Gastroesophageal sphincter (tissue), 4 donors: ENCODE data around the gene CSAD. TPM values are rescaled to one million over a fixed set of nuclear protein-coding genes. Genes with fewer than 3 reads are reported as not detected.

ENCODE experiments used
- ATAC-seq: fragments of 150-250 bp; one replicate; pipeline ENCODE4 v1.9.1; 2016; ENCODE audit warnings: mild to moderate bottlenecking, moderate library complexity
- H3K27ac ChIP-seq, 4 donors: fragments of 200-600 bp; sonication (generic) in 3 of 4; 1 replicate in 3 of 4; 2 replicates in 1 of 4; pipeline ENCODE4 v1.5.1; 2016 to 2019
- H3K27me3 ChIP-seq: fragments of 200-600 bp; sonication (generic); one replicate; pipeline ENCODE4 v1.5.1; 2019
- H3K36me3 ChIP-seq, 2 donors: fragments of 200-600 bp; sonication (generic); one replicate each; pipeline ENCODE4 v1.5.1; 2019; ENCODE audit warnings: control low read depth in 1 of 2
- H3K4me1 ChIP-seq, 3 donors: fragments of 200-600 bp; sonication (generic); 1 replicate in 2 of 3; 2 replicates in 1 of 3; pipeline ENCODE4 v1.5.1; 2016 to 2019; ENCODE audit warnings: control low read depth in 2 of 3
- H3K4me3 ChIP-seq, 2 donors: fragments of 200-600 bp; sonication (generic); one replicate each; pipeline ENCODE4 v1.5.1; 2019; ENCODE audit warnings: mild to moderate bottlenecking in 1 of 2, moderate library complexity in 1 of 2
- H3K9me3 ChIP-seq, 3 donors: fragments of 200-600 bp; sonication (generic); one replicate each; pipeline ENCODE4 v1.5.1; 2017 to 2019; ENCODE audit warnings: control low read depth in 2 of 3
- EP300 ChIP-seq: sonication (generic); formaldehyde crosslinking; IDR thresholded peaks from one replicate; pipeline ENCODE4 v1.6.1; 2017; ENCODE audit warnings: antibody characterized with exemption, mild to moderate bottlenecking
- POLR2A ChIP-seq, 2 donors: fragments of 450-650 bp; IDR thresholded peaks; one replicate each; pipeline ENCODE4 v1.6.1; 2017; ENCODE audit warnings: antibody characterized with exemption in 2 of 2, mild to moderate bottlenecking in 2 of 2, moderate library complexity in 1 of 2
- POLR2AphosphoS5 ChIP-seq: sonication (generic); formaldehyde crosslinking; IDR thresholded peaks from one replicate; pipeline ENCODE4 v1.6.1; 2017; ENCODE audit warnings: antibody characterized with exemption
- WGBS, 2 donors: methylation state at CpG; one replicate each; pipeline ENCODE4 v1.1.5; 2018; ENCODE audit warnings: low coverage in 1 of 2; 5-methylcytosine and 5-hydroxymethylcytosine counted together
- total RNA-seq, 4 donors: library from RNA; depleted of rRNA; stranded (reverse); fragments of >200 nt; gene quantifications; one replicate each; pipeline ENCODE4 v1.1.0, GENCODE V29; 2016
- TF ChIP-seq, protein P1 (sequence below), 4 experiments: fragments of 200-600 bp in 2 of 4; fragments of 450-650 bp in 2 of 4; sonication (generic) in 1 of 4; IDR thresholded peaks; one replicate each; pipeline ENCODE4 v1.5.1; 2017 to 2019; ENCODE audit warnings: antibody characterized with exemption in 4 of 4, mild to moderate bottlenecking in 2 of 4, moderate library complexity in 2 of 4

Gene CSAD
- total RNA-seq, 4 donors from 2014 or later: 11.3 to 47.5 (median 24.1) TPM

DNA sequence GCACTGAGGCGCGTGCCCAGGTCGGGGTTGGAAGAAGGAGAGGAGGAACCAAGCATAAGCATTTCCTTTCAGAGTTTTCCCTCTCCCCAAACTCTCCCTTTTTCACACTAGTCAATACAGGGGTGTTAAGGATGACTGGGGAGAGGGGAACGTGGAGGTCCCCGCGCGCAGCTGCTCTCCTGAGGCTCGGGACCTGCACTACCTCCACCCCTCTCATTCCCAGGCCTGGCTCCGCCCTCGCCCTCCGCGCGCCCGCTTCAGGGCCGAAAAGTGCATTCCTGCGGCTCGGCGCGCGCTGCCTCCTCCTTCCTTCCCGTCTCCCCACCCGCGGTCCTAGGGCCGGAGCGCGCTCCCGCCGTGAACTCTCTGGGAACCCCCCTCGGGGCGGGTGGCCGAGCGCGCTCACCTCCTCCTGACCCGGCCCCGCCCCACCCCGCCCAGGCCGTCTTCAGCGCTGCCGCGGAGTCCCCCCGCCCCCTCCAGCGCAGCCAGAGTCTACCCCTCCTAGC is 40.0 kb upstream of the CSAD start:
- ATAC-seq: peak; percentile 85
- Histone ChIP-seq H3K27me3 (no peaks in the 10 kb centered on the region), H3K4me1 (peaks cover 0 to 97% (median 64%) of the 10 kb centered on the region in 3 donors), H3K27ac (peak overlapping the region; percentile 89 to 99 (median 96)), H3K9me3 (no peaks in the 10 kb centered on the region), H3K36me3 (peaks cover 0 to 12% of the 10 kb centered on the region in 2 donors), H3K4me3 (peak overlapping the region; percentile 62 to 71)
- TF ChIP-seq, protein P1, sequence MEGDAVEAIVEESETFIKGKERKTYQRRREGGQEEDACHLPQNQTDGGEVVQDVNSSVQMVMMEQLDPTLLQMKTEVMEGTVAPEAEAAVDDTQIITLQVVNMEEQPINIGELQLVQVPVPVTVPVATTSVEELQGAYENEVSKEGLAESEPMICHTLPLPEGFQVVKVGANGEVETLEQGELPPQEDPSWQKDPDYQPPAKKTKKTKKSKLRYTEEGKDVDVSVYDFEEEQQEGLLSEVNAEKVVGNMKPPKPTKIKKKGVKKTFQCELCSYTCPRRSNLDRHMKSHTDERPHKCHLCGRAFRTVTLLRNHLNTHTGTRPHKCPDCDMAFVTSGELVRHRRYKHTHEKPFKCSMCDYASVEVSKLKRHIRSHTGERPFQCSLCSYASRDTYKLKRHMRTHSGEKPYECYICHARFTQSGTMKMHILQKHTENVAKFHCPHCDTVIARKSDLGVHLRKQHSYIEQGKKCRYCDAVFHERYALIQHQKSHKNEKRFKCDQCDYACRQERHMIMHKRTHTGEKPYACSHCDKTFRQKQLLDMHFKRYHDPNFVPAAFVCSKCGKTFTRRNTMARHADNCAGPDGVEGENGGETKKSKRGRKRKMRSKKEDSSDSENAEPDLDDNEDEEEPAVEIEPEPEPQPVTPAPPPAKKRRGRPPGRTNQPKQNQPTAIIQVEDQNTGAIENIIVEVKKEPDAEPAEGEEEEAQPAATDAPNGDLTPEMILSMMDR (IDR thresholded peaks at IDR 0.05): no peak
- TF ChIP-seq POLR2A (IDR thresholded peaks at IDR 0.05) (no peak), POLR2AphosphoS5 (peak; percentile 51), EP300 (no peak)
- 0% methylated on average over 4 of the region's 42 CpGs; no CpG with 5 or more reads in 1 of the 2 donors for WGBS, 2 donors

DNA sequence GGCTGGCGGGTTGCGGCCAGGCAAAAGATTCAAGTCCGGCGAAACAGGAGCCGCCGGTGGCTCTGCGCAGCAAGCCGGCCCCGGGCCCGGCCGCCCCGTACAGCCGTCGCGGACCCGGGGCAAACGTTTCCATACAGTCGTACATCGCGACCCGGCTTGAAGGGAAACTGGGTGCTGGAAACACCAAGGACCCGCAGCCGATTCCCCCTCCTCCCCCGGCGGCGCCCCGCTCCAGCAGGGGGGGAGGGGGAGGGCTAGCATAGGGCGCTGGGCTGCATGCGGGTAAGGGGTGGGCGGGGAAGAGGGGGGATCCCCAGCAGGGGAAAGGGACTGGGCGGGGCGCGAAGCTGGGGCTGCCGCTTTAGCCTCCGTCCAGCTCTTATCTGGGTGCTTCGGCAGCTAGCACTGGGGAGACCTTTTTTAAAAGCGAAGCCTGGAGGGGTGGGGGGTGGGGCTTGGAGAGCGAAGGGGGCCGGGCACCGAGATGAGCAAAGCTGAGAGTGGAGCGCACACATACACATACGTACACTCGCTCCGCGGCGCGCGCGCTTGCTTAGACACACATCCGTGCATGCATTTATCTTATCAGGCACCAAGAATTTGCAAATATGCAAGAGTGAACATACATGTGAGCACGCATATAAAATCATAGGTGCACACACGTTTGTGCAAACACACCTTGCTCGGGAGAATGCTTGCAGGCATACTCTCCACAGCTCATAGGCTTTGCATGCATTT is 39.4 kb upstream of the CSAD start:
- H3K36me3 ChIP-seq: peaks cover 0 to 14% of the 10 kb centered on the region in 2 donors
- WGBS, 2 donors: 0% methylated on average over 7 to 15 of the region's 53 CpGs
- no peak for TF ChIP-seq EP300
- TF ChIP-seq POLR2AphosphoS5: no peak
- TF ChIP-seq, protein P1 (IDR thresholded peaks at IDR 0.05): no peak
- TF ChIP-seq POLR2A (IDR thresholded peaks at IDR 0.05): no peak
- peak overlapping the region; percentile 62 to 71 for H3K4me3 ChIP-seq
- no peaks in the 10 kb centered on the region for H3K9me3 ChIP-seq
- ATAC-seq: no peak
- peaks cover 0 to 97% (median 62%) of the 10 kb centered on the region in 3 donors for H3K4me1 ChIP-seq
- H3K27me3 ChIP-seq: no peaks in the 10 kb centered on the region
- H3K27ac ChIP-seq: peak overlapping the region; percentile 7 to 99 (median 96)

DNA sequence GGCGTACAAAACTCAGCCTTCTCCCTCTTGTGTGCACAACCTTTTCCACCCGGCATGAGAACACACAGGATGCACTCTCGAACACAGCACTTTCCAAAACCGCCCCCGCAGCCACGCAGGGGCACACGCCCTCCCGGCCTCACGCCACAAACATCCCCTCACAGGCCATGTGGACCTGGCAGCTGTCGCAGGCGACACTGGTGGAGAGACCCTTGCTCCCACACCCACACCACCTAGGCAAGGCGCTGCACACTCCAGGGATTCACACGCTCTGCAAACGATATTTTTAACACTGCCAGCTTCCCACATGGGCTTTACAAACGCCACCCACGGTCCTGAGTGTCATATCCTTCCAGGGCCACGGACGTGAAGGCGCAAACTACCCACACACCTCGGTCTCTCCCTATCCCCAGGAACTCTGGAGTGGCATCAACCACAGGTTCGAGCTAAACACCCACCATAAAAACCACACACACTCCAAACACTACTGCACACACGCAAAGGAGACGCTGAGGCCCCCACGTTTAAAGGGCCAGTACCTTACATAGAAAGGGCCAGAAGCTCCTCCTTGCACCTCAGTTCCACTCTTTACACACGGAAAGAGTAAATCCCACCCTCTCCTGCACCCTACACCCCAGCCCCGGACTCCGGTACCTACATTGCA is 38.7 kb upstream of the CSAD start:
- Histone ChIP-seq H3K4me1 (peaks cover 0 to 97% (median 55%) of the 10 kb centered on the region in 3 donors), H3K9me3 (no peaks in the 10 kb centered on the region), H3K27ac (peak overlapping the region; percentile 7 to 99 (median 96)), H3K27me3 (no peaks in the 10 kb centered on the region), H3K4me3 (peak overlapping the region; percentile 62 to 71), H3K36me3 (peaks cover 0 to 21% of the 10 kb centered on the region in 2 donors)
- no peak for ATAC-seq
- TF ChIP-seq, protein P1 (IDR thresholded peaks at IDR 0.05): peak in 1 of 4 experiments; percentile 2
- TF ChIP-seq EP300 (no peak), POLR2AphosphoS5 (peak; percentile 24), POLR2A (IDR thresholded peaks at IDR 0.05) (no peak)
- WGBS, 2 donors: 3 to 7% methylated on average over 3 to 21 of the region's 27 CpGs

DNA sequence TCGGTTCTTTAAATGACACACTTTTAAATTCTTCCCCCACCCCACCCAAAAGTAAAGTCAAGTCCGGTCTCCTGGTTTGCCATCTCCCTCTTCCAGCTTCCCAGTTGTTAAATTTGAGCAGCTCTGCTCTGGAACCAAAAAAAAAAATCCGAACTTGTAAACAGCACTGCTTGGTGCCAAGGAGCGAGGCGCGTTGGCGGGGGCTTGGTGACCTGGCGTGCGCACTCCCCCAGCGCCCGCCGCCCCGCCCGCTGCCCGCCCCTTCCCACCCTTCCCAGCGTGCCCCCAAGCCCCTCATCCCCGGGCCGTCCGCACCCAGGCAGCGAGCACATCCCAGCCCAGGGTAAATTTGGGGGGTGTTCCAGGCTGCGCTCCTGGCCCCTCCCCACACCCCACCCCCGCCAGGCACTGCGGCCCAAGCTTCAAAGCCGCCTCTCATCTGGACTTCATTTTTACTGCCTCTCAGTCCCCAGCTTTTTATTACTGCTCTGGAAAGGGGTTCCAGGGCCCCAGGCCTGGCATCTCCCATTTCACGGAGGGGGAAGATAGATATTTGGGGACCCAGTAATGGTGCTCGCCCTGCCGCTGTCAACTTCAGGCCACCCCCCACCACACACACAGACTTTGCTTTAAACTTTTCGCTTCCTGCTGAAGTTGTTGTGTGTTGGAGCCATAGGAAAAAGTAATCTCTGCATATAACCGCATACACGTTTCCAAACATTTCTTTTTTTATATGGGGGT is 38.0 kb upstream of the CSAD start:
- H3K27ac ChIP-seq: peak overlapping the region; percentile 7 to 99 (median 96)
- 15 to 21% methylated on average over 6 to 8 of the region's 30 CpGs for WGBS, 2 donors

More for the DNA sequence above, 38.0 kb upstream of the CSAD start:
- ATAC-seq: no peak
- TF ChIP-seq EP300 (no peak), POLR2AphosphoS5 (no peak), POLR2A (IDR thresholded peaks at IDR 0.05) (no peak)
- TF ChIP-seq, protein P1 (IDR thresholded peaks at IDR 0.05): no peak
- H3K4me3 ChIP-seq: peak overlapping the region; percentile 62 to 71
- peaks cover 0 to 28% of the 10 kb centered on the region in 2 donors for H3K36me3 ChIP-seq
- no peaks in the 10 kb centered on the region for H3K9me3 ChIP-seq
- peaks cover 0 to 97% (median 50%) of the 10 kb centered on the region in 3 donors for H3K4me1 ChIP-seq
- no peaks in the 10 kb centered on the region for H3K27me3 ChIP-seq
